IPS DF 19.7 (cell line): ENCODE measurements around the gene DNAAF8.
"Not testable (repeated sequence)": the region's sequence is repeated elsewhere in the genome, so short reads cannot be mapped to it uniquely, and the experiment has no call there.

ENCODE experiments used
- DNase-seq: peaks from one replicate; pipeline ENCODE4 v3.0.0-alpha.2; 2013; ENCODE audit warnings: low read depth, low spot score

The DNAAF8 gene

DNA sequence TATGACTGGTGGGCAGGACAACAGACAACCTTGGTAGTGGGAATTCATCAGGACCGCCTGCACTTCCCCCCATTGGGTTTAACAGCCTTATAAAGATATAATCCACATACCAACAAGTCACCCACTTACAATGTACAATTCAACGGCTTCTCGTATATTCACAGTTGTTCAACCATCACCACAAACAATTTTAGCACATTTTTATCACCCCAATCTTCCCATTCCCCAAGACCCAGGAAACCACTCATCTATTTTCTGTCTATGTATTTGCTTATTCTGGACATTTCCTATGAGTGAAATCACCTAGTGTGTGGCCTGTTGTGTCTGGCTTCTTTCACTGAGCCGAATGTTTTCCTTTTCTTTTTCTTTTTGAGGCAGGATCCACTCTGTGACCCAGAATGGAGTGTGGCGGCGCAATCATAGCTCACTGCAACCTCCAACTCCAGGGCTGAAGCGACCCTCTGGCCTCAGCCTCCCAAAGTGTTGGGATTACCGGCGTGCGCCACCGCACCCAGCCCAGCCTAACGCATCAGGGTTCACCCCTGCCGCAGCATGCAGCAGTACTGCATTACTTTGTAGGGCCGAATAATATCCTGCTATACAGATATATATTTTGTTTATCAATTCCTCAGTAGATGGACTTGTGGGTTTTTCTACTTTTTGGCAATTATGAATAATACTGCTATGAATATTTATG is 11.1 kb upstream of the DNAAF8 start:
- DNase-seq, result no peak

DNA sequence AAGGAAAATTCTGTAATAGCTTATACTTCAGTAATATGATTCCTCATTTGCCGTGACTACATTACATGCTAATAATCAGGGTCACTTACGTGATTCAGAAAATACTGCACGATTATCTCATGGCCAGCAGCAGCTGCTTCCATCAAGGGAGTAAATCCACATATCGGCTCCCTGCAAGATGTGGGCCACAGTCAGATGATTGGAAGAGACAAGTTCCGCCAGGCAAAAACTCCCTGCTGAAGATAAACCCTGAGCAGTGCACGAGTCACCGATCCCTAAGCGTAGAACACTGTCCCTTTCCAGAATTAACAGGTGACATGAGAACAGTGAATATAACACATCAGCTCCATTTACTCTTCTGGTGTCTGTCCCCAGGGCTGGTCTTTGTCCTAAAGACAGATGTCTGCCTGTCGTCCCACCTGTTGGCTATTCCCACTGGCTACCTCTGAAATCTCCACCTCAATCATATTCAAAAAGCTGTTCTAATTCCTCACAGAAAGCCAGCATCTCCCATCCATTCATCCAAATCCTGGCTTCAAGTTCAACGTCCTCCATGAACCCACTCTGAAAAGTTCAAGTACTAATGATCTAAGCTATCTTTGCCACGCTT is 9.6 kb upstream of the DNAAF8 start:
- DNase-seq, result no peak

- DNase-seq, result no peak
Measured at GRCh38 chr16:4726616-4727015, 7.7 kb upstream of the DNAAF8 start.

DNA sequence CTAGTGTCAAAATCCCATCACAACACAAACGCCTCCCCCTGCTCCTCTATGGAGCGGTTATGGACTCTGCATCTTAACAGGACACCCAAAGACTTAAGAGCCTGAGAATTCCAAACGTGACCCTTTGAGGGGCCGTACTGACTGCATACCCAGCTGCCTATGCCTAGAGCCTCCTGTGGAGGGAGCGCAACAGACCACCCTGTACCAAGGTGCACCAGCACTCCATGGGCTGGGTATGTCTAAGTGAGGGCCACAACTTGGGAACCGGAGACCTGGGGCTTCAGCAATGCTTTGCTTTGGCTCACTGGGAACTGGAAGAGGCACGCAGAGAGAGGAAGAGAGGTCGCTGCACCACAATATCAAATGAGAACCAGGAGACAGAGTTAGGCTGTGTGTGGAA is 5.7 kb upstream of the DNAAF8 start:
- no peak for DNase-seq

GRCh38 chr16:4729876-4730275 is 4.5 kb upstream of the DNAAF8 start:
- no peak for DNase-seq

GRCh38 chr16:4733211-4733742 is 1.1 kb upstream of the DNAAF8 start:
- no peak for DNase-seq

- DNase-seq, result no peak
Measured at GRCh38 chr16:4733747-4734062, 632 bp upstream of the DNAAF8 start.

DNA sequence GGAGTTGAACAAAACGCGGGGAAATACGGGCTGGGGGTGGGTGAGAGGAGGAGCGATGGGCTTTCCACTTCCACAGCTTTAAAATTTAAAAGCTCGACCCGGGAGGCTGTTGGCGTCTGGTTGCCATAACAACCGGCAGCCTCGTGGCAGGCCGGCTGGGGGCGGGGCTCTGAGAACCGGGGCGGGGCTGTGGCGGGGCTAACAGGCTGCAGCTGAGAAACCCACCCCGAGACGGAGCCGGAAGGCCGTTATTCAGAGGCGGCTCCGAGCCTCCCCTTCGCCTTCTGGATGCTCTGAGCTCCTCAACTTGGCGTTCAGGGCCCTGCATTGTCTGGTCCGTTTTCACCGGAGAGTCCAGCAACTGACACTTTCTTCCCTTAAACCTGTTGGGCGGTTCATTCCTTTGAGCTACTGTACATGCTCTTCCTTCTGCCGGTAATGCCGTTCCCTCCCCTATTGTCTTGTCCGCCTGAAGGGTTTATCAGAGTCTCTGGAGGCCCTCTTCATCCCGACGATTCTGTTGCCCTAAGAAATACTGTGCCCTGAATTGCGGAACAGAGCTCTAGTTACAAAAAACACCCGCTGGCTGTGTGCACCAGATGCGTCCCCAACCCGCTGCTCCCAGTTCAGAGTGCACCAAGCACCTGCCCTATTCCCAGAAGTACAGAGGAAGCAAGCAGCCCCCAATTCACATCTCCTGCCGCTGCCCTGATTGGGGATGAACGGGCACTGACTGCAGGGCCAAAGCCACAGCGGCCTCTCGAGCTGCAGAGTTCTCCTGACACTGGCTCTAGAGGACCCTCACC is 596 bp downstream of the DNAAF8 start:
- DNase-seq, result no peak

- no peak for DNase-seq
Measured at GRCh38 chr16:4736546-4736945, 2.2 kb downstream of the DNAAF8 start.

DNA sequence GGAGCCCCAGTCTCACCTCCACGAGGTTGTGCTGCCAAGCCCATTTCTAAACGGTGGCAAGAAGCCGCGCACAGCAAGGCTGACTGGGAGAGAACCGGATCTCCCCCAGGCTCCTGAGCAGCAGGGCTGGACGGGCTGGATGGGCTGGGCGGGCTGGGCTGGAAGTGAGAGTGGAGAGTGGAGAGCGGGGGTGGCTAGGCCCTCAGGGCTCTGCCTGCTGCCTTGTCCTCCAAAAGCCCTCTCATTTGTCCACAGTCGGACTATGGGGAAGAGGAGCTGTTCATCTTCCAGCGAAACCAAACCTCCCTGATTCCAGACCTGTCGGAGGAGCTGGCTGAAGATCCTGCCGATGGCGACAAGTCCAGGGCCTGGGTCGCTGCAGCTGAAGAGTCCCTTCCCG is 3.2 kb downstream of the DNAAF8 start:
- no peak for DNase-seq

- DNase-seq, result not testable (repeated sequence)
Measured at GRCh38 chr16:4738370-4738769, 4.0 kb downstream of the DNAAF8 start.

DNA sequence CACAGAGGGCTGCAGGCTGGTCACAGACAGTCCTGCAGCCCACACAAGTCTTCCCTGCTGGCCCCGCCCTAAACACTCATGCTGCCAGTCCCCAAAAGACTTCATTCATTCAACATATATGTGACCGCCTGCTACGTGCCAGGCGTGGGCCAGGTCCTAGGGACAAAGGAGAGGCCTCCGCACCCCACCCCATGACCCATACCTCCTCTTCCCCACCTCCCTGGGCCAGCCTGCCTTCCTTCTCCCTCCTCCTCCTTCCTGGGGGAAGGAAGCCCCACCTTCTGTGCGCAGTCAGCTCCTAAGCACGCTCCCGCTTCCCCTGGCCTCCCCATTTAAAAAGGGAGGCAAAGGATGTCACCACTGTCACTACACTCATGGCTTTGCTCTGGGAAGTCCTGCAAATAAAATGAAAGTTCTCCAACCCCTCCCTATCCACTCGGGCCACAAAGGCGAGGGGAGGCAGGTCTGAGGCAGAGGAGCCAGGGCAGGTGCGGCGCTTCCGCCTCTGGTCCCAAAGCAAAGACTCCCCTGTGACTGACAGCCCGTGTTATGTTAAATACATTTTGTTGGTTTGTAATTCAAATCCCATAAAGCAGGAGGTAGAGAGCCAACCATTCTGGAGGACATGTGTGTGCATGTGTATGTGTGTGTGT is 9.0 kb downstream of the DNAAF8 start:
- no peak for DNase-seq

DNA sequence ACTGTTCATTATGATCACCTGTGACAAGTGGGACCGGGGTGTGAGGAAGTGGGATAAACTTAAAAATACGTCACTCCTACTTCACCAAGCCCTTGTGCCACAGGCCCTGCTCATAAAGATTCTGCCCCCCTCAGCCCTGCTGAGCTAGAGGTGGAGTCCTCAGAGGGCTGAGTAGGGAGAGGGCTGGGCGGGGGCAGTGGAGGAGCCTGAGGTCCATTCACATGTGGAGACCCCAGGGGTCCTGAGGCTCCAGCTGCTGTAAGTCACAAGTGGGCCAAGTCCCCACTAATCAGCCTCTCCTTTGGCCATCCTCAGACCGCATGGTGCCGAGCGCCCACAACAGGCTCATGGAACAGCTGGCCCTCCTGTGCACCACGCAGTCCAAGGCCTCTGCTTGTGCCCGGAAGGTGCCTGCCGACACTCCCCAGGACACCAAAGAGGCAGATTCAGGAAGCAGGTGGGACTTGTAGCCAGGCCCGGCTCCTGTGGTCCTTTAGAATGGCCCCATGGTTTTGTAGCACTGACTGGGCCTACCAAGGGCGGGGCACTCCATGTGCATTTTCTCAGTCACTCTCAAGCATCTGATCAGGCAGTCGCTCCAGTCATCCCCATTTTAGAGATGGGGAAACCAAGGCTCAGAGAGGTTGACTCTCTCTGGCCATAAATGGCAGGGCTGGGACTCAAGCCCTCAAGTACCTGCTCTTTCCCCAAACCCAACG is 10.4 kb downstream of the DNAAF8 start:
- DNase-seq, result no peak

- no peak for DNase-seq
Measured at GRCh38 chr16:4745274-4745569, 10.9 kb downstream of the DNAAF8 start.

GRCh38 chr16:4746215-4746614 is 11.9 kb downstream of the DNAAF8 start:
- no peak for DNase-seq

- DNase-seq, result no peak
Measured at GRCh38 chr16:4746991-4747574, 12.7 kb downstream of the DNAAF8 start.

GRCh38 chr16:4747906-4748681 is 13.8 kb downstream of the DNAAF8 start:
- no peak for DNase-seq

- no peak for DNase-seq
Measured at GRCh38 chr16:4748682-4749411, 14.5 kb downstream of the DNAAF8 start.

- DNase-seq, result no peak
Measured at GRCh38 chr16:4749700-4750257, 15.4 kb downstream of the DNAAF8 start.

DNA sequence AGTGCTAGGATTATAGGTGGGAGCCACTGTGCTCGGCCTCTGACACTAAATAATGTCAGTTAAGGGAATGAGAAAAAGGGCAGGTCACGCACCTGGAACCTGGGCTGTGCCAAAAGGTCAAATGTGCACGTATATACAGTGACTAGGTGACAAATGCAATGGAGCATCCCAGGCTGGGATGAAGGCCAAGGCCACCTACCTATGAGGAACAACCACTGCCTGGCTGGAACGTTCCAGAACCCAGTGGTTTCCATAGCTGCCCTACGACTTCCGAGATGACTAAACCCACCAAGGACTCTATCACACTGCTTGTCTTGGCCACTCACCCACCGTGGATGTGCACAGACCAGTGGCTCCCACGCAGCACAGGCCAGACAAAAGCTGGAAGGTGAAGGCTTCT is 16.6 kb downstream of the DNAAF8 start:
- DNase-seq, result no peak
